Astrocyte of the spinal cord (primary cell): ENCODE measurements around the gene ITGAE.

Experiments used
- DNase-seq: peaks from one replicate; pipeline ENCODE4 v3.0.0; 2011; ENCODE audit warnings: low read depth, low spot score
- H3K4me3 ChIP-seq: 2 replicates; pipeline ENCODE4 v1.5.1; 2011; ENCODE audit warnings: low read depth, mild to moderate bottlenecking, low read length, moderate library complexity
- CTCF ChIP-seq: IDR thresholded peaks from 2 replicates; pipeline ENCODE4 v1.5.1; 2012; ENCODE audit warnings: low read depth, mild to moderate bottlenecking, low read length, inconsistent platforms
- in situ Hi-C: cut with HindIII; loops from 2 replicates; pipeline ENCODE4 v1.10.0; 2017; ENCODE audit warnings: low sequenced_read_pairs

Gene ITGAE

GRCh38 chr17:3678821-3679530 is 122.0 kb downstream of the ITGAE start:
- no peak overlapping the region for H3K4me3 ChIP-seq
- no peak for DNase-seq
- TF ChIP-seq CTCF = no peak
- in situ Hi-C loops = no loop called here

DNA sequence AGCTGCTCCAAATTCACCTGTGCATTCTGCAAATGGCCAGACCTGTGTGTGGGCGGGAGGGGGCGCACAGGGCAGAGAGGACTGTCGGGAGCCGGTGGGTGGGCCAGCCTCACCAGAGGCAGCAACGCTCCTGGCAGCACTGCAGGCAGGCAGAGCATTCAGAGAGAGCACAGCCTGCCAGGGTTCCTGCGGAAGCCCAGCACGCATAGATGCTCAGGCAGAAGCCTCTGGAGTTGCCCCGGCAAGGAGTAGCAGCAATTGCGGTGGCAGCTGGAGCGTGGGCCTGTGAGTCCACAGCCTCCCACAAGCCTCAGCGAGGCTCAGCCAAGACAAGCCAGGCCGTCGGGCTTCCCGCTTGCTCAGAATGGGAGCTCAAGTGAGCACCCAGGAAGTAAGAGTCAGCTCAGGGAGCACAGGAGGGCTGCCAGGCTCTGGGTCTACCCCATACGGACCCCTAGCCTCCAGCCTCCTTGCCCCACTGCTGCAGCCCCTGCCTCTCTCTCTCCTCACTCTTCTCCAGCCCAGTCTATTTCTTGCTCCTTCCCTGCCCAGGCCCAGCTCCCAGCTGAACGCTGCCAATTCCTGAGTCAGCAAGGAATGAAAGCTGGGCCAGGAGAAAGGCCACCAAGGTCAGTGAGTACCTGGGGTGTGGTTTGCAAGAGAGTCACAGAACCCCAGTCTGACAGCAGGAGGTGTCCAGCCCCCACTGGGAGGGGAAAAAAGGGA is 122.7 kb downstream of the ITGAE start:
- DNase-seq = peak; percentile 40
- in situ Hi-C loops = no loop called here
- no peak for TF ChIP-seq CTCF
- no peak overlapping the region for H3K4me3 ChIP-seq

DNA sequence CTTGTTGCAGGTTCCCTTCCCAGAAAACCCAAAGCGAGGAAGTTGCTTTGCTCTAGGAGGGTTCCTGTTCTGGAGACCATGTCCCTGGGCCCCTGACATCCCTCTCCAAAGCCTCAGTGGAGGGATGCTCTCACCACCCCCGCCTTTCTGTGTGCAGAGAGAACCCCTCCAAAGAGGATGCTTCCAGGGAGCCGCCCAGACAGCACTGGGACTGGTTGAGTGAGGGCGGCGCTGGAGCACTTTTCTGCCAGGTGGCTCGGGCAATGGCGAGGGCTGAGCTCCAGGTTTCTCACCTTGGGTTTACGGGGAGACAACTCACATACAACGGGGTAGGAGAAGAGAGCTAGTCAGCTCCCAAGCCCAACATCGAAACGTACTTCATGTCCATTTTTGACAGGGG is 125.1 kb downstream of the ITGAE start:
- no peak overlapping the region for H3K4me3 ChIP-seq
- DNase-seq = no peak
- in situ Hi-C loops = no loop called here
- no peak for TF ChIP-seq CTCF

- DNase-seq = no peak
- no peak for TF ChIP-seq CTCF
- in situ Hi-C loops = no loop called here
- H3K4me3 ChIP-seq = no peak overlapping the region
These were observed 128.4 kb downstream of the ITGAE start for GRCh38 chr17:3672571-3672970.

DNA sequence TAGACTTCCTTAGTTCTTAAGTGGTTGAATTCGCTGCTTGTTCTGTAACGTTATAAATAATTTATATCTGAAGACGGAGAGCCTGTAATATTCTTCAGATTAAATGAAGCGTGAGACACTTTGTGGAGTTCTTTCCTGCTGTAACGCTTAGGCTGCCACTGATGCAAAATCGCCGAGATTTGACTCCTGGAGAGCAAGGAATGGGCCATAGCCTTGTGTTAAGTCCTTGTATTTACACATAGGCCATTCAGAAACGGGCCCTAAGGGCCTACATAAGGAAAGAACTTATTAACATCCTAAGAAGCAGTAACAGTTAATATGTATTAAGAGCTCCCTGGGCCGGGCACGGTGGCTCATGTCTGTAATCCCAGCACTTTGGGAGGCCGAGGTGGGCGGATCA is 131.4 kb downstream of the ITGAE start:
- DNase-seq = no peak
- in situ Hi-C loops = no loop called here
- TF ChIP-seq CTCF = no peak
- peak overlapping the region; percentile 96 for H3K4me3 ChIP-seq

GRCh38 chr17:3669085-3669347 is 132.0 kb downstream of the ITGAE start:
- H3K4me3 ChIP-seq = peak overlapping the region; percentile 96
- no peak for TF ChIP-seq CTCF
- no peak for DNase-seq
- in situ Hi-C loops = no loop called here
